HT1080 (cell line): ENCODE results near the gene TVP23C. TPM values are rescaled to one million over a fixed set of nuclear protein-coding genes. Genes with fewer than 3 reads are reported as not detected.
A peak's percentile ranks its signal among the peaks of the same experiment; 100 is the strongest.
"Not testable (repeated sequence)": the region's sequence is repeated elsewhere in the genome, so short reads cannot be mapped to it uniquely, and the experiment has no call there.

Experiments used
- DNase-seq: peaks from one replicate; pipeline ENCODE4 v3.0.0-alpha.2; 2015; ENCODE audit warnings: low read depth
- polyA plus RNA-seq, 2 experiments: library from polyadenylated mRNA; depleted of rRNA; stranded (reverse); fragments of >200 nt; gene quantifications; 2 replicates each; pipeline ENCODE4 v1.2.3, GENCODE V29; 2015
- total RNA-seq: library from RNA; depleted of rRNA; stranded (reverse); fragments of >200 nt; shearing (Covaris generic); gene quantifications from 2 replicates; pipeline ENCODE4 v1.2.3, GENCODE V29; 2014; rRNA removed

Gene TVP23C
- total RNA-seq, result 4.8 and 5.9 TPM in 2 replicates
- polyA plus RNA-seq (2015; cell fraction: cytosol; rRNA removed), result 2.2 and 5.5 TPM in 2 replicates
- polyA plus RNA-seq (2015; cell fraction: nucleus; rRNA removed), result 10.0 and 11.9 TPM in 2 replicates

DNA sequence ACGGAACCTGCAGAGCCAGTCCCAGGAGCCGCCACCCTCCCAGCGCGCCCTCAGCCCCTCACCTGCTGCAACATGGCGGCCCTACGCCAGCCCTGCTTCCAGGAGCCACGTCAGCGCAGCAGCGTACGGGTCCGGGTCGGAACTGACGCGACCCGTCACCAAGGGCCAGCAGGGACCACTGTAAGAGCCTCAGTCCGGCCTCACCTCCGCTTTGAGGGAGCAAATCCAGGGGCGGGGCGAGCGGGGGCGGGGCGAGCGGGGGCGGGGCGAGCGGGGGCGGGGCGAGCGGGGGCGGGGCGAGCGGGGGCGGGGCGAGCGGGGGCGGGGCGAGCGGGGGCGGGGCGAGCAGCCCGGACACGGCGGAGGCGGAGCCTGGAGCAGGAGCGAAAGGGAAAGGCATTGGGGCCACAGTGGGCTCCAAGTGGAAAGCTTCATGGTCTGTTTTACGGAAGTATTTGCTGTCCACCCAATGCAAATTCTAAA is at the start of gene TVP23C:
TSS of gene TVP23C (minus strand) at position 109 of the 483 bp plus-strand sequence. CDS start at position 74, 35 bp downstream.
- peak; percentile 83 for DNase-seq

DNA sequence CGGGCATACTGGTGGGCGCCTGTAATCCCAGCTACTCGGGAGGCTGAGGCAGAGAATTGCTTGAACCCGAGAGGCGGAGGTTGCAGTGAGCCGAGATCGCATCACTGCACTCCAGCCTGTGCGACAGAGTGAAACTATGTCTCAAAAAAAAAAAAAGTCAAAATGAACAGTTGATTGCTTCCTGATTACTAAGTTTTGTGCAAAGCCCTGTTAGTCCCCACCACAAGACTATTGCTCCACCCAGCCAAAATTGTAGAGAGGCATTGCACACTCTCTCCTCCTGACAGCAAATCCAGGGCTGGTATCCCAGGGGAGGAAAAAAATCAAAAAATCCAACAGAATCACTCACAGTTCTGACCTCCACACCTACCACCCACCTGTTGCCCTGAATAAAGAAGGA is 29.7 kb upstream of the TVP23C start:
- not testable (repeated sequence) for DNase-seq

DNA sequence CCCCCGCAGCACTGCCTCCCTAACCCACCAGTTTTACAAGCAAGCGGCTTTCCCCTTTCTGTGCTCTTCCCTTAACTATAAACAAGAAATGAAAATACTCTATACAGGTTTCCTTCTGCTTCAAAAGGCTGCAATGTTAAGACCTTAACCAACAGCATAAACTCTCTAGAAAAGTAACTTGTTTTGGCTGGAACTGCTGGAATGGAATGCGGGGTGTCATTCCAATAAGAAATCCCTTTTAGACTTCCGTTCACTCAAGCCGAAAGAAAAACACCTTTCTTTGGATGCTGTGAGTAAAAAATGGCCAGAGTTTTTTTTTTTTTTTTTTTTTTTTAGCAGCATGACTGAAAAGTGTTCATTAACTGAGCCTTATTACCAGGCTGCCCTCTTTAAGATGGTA is 28.7 kb upstream of the TVP23C start:
- DNase-seq, result not testable (repeated sequence)

DNA sequence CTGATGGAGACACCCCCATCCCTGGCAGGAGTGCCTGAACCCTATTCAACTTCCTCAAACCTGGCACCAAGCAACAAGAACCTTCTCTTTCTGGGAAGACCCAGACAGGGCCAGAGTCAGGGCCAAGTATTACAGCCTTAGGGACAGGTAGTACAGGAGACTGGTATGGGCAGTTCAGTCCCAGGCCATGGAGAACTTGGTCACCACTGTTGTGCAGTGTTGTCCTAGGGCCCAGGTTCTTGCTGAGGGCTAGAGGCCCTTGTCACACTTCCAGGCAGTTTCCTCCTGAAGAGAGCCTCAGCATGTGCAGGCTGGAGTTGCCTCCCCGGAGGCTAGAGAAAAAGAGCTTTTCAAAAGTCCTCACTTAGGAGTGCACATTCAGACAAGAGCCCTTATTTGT is 27.6 kb upstream of the TVP23C start:
- not testable (repeated sequence) for DNase-seq

DNA sequence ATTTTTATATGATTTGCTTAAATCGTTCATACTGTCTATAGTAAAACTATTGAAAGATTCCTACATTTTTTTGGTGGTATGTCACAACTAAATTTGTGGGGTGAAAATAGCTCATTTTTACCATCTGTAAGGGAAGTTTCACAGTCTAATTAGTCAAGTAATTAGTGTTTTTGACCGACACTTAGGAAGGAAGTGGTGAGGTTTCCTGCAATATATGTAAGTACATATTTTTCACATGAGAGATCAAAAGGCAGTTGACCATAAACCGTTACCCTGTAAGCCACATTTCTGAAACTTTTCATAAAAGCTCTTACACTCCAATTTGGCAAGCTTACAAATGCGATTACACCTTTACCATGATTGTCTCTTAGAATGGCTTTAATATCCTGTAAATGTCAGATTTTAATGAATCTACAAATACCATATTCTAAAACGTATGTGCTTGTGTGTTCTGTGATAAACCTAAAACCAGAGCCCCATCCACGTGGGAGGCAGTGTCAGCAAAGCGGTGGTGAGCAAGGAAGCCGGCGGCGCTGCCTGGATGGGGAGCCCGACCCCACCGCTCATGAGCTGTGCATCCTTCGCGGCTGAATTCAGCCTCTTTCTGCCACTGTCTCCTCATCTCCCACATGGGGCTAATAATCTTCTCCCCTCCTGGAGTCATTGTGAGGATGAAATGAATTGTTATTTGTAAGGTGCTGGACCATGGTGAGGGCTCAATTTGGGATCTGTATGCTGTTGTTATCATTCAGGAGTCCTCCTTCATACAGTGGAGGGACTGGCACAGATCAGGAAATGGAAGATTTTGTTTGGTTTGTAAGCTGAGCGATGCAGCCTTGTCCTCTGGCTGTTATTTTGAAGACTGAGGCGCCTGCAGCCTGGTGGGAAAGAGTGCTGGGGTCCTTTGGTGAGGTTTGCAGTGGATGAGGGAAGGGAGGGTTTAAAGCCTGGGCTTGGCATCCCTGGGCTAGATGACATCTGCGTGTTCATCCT is 26.6 kb upstream of the TVP23C start:
- DNase-seq, result not testable (repeated sequence)

- DNase-seq, result not testable (repeated sequence)
These were observed 24.7 kb upstream of the TVP23C start for GRCh38 chr17:15588017-15588416.

- not testable (repeated sequence) for DNase-seq
These were observed 20.0 kb upstream of the TVP23C start for GRCh38 chr17:15583313-15583712.

DNA sequence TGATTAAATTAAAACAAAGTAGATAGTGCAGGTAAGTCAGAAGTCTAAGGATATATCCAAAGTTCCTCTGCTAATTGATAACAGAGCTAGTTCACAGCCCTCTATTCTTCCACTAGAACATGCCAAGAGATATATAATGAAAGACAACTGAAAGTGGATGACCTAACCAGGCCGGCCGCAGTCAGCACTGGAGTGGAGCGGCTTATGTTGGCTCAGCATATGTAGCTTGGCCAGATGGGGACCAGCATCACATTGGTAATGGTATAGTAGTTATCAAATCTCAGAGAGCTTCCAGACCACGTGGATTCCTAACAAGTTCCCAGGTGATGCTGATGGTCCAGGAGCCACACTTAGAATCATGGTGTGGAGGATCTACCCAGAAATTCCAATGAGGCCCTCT is 18.2 kb upstream of the TVP23C start:
- DNase-seq, result not testable (repeated sequence)

DNA sequence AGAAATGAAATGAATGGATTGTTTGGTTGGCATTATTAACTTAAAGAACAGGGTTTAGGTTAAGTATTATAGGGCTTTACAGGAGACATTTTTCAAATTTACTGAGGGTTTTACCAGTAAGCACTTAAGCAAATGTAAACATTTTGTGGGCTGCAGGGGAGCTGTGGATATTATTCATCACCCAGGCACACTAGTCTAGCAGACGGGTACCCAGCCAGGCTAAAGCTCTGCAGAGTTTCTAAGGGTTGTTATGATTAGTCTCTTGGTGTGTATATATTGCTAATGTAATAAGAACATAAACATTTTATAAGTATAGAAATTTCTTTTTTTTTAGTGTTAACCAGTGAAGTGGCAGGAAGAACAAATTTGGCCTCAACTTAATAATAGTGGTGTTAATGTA is 13.6 kb upstream of the TVP23C start:
- not testable (repeated sequence) for DNase-seq

GRCh38 chr17:15574660-15575059 is 11.4 kb upstream of the TVP23C start:
- DNase-seq, result not testable (repeated sequence)

- not testable (repeated sequence) for DNase-seq
These were observed 10.6 kb upstream of the TVP23C start for GRCh38 chr17:15573870-15574269.

- DNase-seq, result not testable (repeated sequence)
These were observed 489 bp downstream of the TVP23C start for GRCh38 chr17:15562613-15563374.

GRCh38 chr17:15561439-15561838 is 1.8 kb downstream of the TVP23C start:
- not testable (repeated sequence) for DNase-seq

DNA sequence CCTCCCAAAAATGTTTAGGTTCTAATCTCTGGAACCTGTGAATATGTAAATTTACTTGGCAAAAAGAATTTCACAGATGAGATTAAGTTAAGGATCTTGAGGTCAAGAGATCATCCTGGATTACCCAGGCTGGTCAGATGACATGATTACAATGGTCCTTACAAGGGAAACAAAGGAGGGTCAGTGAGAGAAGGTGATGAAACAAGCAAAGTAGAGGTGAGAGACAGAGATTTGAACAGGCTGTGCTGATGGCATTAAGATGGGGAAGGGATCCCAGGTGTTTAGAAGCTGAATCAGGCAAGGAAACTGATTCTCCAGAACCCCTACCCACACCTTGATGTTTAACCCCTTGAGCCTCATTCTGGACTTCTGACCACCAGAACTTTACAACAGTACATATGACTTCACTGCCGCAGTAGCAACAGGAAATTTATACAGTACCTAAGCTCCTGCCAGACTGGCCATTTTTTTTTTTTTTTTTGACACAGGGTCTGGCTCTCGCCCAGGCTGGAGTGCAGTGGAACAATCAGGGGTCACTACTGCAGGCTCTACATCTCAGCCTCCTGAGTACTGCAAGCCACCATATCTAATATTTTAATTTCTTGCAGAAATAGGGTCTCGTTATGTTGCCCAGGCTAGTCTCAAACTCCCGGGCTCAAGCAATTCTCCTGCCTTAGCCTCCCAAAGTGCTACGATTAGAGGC is 4.7 kb downstream of the TVP23C start:
- not testable (repeated sequence) for DNase-seq

DNA sequence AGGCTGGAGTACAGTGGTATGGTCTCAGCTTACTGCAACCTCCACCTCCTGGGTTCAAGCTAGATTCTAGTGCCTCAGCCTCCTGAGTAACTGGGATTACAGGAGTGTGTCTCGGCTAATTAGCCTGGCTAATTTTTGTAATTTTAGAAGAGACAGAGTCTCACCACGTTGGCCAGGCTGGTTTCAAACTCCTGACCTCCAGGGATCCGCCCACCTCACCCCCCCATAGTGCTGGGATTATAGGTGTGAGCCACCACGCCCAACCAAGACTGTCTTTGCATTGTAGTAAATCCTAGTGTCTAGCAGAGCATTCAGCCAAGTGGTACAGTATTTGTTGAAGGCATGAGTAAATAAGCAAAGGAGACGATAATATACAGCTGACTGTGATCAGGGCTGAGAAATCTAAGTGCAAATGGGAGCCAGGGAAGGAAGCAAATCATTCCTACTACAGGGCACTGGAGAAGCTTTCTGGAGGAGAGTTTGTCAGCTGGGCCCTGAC is 5.9 kb downstream of the TVP23C start:
- DNase-seq, result not testable (repeated sequence)

DNA sequence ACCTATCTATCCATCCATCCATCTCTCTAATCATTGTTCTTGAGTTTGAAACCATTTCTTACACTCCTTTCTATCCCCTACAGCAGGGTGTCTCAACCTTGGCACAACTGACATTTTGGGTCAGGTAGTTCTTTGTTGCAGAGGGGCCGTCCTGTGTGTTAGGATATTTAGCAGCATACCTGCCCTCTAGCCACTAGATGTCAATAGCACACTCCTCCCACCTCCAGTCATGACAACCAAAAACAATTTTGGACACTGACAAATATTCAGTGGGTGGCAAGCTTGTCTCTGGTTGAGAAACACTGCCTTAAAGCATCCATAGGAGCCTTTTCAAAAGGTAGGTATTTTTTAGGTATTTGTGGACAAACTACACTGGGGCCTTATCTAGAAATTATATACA is 10.4 kb downstream of the TVP23C start:
- not testable (repeated sequence) for DNase-seq

DNA sequence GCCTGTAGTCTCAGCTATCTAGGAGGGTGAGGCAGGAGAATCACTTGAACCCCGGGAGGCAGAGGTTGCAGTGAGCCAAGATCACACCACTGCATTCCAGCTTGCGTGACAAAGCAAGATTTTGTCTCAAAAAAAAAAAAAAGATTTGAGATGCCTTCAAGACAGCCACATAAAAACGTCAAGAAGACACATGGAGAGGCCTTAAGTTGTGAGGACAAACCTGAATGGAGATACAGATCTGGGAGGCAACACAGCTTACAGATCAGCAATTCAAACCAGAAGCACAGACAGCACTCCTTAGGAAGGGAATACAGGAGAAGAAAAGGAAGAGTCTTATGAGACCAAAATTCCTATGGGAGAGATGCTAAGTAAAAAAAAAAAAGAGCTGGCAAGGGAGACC is 13.7 kb downstream of the TVP23C start:
- DNase-seq, result not testable (repeated sequence)

- DNase-seq, result not testable (repeated sequence)
These were observed 16.7 kb downstream of the TVP23C start for GRCh38 chr17:15546604-15547003.

GRCh38 chr17:15540371-15541219 is 22.7 kb downstream of the TVP23C start:
- not testable (repeated sequence) for DNase-seq

GRCh38 chr17:15533122-15533521 is 30.2 kb downstream of the TVP23C start:
- DNase-seq, result not testable (repeated sequence)
